A673 (cell line): ENCODE measurements around the gene SCRN1. TPM values are rescaled to one million over a fixed set of nuclear protein-coding genes. Genes with fewer than 3 reads are reported as not detected.

Source experiments
- BruUV-seq: library from RNA; stranded (reverse); fragments of 400-500 nt; replicated peaks from 2 replicates; lab custom pipeline; 2021; lab: Mats Ljungman, UMichigan
- CTCF ChIA-PET: fragments of 300-600 bp; sonication (Branson Sonifier 250); formaldehyde crosslinking; loops from one replicate; lab custom pipeline; 2022; ENCODE audit warnings: antibody characterized with exemption; lab: Charles Lee
- POLR2A ChIA-PET: fragments of 300-600 bp; sonication (Branson Sonifier 250); formaldehyde crosslinking; loops from one replicate; lab custom pipeline; 2022; ENCODE audit warnings: antibody characterized with exemption; ENCODE audit not compliant: low non-redundant PET; lab: Charles Lee
- DNase-seq: peaks from one replicate; pipeline ENCODE4 v3.0.0-alpha.2; 2015; ENCODE audit warnings: low spot score
- H3K27ac ChIP-seq: fragments of 200-600 bp; sonication (generic); 2 replicates; pipeline ENCODE4 v1.5.1; 2016; ENCODE audit warnings: mixed run types, low read depth, mild to moderate bottlenecking, mixed read lengths, antibody characterized with exemption, low read length; ENCODE audit not compliant: poor library complexity, severe bottlenecking
- H3K27me3 ChIP-seq: fragments of 200-600 bp; sonication (generic); replicated peaks from 2 replicates; pipeline ENCODE4 v1.6.1; 2017; ENCODE audit warnings: mixed run types, low read depth, mild to moderate bottlenecking, mixed read lengths, antibody characterized with exemption, low read length; ENCODE audit not compliant: insufficient read depth, poor library complexity
- H3K36me3 ChIP-seq: fragments of 200-600 bp; sonication (generic); 2 replicates; pipeline ENCODE4 v1.6.1; 2016; ENCODE audit warnings: mixed run types, mild to moderate bottlenecking, mixed read lengths, antibody characterized with exemption, low read length; ENCODE audit not compliant: insufficient read depth, poor library complexity, severe bottlenecking
- H3K4me1 ChIP-seq: fragments of 200-600 bp; sonication (generic); 2 replicates; pipeline ENCODE4 v1.6.1; 2017; ENCODE audit warnings: mixed run types, mild to moderate bottlenecking, mixed read lengths, antibody characterized with exemption, low read length; ENCODE audit not compliant: insufficient read depth, poor library complexity, severe bottlenecking
- H3K4me3 ChIP-seq: fragments of 200-600 bp; sonication (generic); 2 replicates; pipeline ENCODE4 v1.5.1; 2016; ENCODE audit warnings: low read depth, mixed run types, mild to moderate bottlenecking, mixed read lengths, low read length; ENCODE audit not compliant: poor library complexity, severe bottlenecking
- H3K9me3 ChIP-seq: fragments of 200-600 bp; sonication (generic); 2 replicates; pipeline ENCODE4 v1.6.1; 2016; ENCODE audit warnings: mixed run types, low read depth, mild to moderate bottlenecking, mixed read lengths, antibody characterized with exemption, low read length; ENCODE audit not compliant: poor library complexity, severe bottlenecking
- EZH2 ChIP-seq: fragments of 200-600 bp; sonication (generic); IDR thresholded peaks from 2 replicates; pipeline ENCODE4 v1.6.1; 2017; ENCODE audit warnings: borderline replicate concordance, low read depth, mild to moderate bottlenecking, mixed read lengths, antibody characterized with exemption, low read length; ENCODE audit not compliant: poor library complexity, severe bottlenecking
- intact Hi-C: fragments of 100-400 bp; cut with micrococcal nuclease; formaldehyde crosslinking; loops from one replicate; pipeline ENCODE4 v1.10.0; 2022; ENCODE audit not compliant: unreplicated experiment
- total RNA-seq: library from RNA; stranded (reverse); gene quantifications from 2 replicates; pipeline ENCODE4 v1.2.3, GENCODE V29; 2021
- TF ChIP-seq, protein P1 (sequence below): fragments of 300-800, 200-600 bp; sonication (generic); conservative IDR thresholded peaks from 2 replicates; pipeline ENCODE4 v1.5.1; 2017; ENCODE audit warnings: low read depth, mild to moderate bottlenecking, antibody characterized with exemption, low read length, moderate library complexity, mixed read lengths

The SCRN1 gene
- total RNA-seq, 1 experiment from 2014 or later, result 83.9 TPM

DNA sequence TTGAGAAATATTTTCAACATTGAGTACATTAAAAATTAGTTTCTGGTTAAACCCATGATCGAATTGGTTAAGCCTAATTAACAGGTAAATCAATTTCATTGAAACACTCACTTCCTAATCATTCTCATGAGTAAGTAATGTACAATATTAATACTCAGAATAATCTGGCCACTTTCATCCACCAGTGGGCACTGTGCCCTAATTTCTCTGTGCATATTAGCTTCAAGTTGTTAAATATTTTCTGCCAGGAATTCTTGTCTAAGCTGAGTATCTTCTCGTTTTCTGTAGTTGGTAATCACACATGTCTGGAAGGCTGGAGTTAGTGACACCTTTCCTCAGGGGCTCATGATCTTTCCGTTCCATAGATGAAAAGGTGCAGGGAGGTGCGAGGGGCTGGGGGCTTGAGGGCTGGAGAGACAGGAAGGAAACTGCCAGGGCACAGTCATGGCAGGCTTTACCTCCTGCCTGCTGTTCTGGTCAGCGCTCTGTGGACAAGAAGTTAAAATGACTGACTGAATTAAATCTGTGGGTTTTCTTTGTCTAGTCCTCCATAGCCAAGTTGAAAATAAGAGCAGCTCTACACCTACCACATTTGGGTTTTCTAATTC, 111.4 kb downstream of the SCRN1 start:
- Histone ChIP-seq H3K4me1 (no peaks in the 10 kb centered on the region), H3K27me3 (no peaks in the 10 kb centered on the region), H3K4me3 (no peak overlapping the region), H3K27ac (no peak overlapping the region), H3K36me3 (no peaks in the 10 kb centered on the region), H3K9me3 (no peaks in the 10 kb centered on the region)
- no peak for TF ChIP-seq EZH2
- TF ChIP-seq, protein P1, sequence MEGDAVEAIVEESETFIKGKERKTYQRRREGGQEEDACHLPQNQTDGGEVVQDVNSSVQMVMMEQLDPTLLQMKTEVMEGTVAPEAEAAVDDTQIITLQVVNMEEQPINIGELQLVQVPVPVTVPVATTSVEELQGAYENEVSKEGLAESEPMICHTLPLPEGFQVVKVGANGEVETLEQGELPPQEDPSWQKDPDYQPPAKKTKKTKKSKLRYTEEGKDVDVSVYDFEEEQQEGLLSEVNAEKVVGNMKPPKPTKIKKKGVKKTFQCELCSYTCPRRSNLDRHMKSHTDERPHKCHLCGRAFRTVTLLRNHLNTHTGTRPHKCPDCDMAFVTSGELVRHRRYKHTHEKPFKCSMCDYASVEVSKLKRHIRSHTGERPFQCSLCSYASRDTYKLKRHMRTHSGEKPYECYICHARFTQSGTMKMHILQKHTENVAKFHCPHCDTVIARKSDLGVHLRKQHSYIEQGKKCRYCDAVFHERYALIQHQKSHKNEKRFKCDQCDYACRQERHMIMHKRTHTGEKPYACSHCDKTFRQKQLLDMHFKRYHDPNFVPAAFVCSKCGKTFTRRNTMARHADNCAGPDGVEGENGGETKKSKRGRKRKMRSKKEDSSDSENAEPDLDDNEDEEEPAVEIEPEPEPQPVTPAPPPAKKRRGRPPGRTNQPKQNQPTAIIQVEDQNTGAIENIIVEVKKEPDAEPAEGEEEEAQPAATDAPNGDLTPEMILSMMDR, result peak; percentile 76
- ChIA-PET CTCF (interaction anchor here (0.9 to 1.9 kb wide), 4 partner anchors 12 to 183 kb away, joined by 3 to 9 read pairs (median 4); no protein-coding TSS in a partner anchor), POLR2A (interaction anchor here (0.7 kb wide), 1 partner anchor 215 kb away, joined by 3 read pairs; no protein-coding TSS in a partner anchor)
- intact Hi-C loops, result loop anchor here (2.0 to 5.0 kb wide), 2 partner anchors 43 to 184 kb away; no protein-coding TSS in a partner anchor
- no TSS peak for BruUV-seq
- DNase-seq, result peak; percentile 66

DNA sequence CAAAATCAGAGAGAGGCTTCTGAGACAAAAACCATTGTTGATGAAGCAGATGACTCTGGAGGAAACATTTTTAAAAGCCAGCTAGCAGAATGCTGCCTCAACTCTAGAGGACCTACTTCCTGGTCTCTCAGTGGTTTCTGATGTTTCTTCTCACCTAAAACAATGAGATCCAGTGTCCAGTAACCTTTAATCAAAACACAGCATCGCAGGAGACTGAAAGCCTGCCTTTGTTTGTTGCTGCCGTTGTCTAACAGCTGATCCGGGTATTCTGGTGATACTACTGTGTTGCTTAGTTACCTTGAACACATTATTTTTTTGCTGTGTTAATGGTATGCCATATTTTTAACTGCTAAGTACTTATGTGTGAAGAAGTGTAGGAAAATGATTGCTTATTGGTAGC, 112.4 kb downstream of the SCRN1 start:
- no peak overlapping the region for H3K4me3 ChIP-seq
- no peaks in the 10 kb centered on the region for H3K27me3 ChIP-seq
- TF ChIP-seq, protein P1, result no peak
- TF ChIP-seq EZH2, result no peak
- H3K27ac ChIP-seq, result no peak overlapping the region
- DNase-seq, result no peak
- H3K4me1 ChIP-seq, result no peaks in the 10 kb centered on the region
- H3K36me3 ChIP-seq, result no peaks in the 10 kb centered on the region
- H3K9me3 ChIP-seq, result no peaks in the 10 kb centered on the region
- ChIA-PET CTCF (no interaction called here), POLR2A (no interaction called here)
- BruUV-seq, result no TSS peak
- intact Hi-C loops, result loop anchor here (5.0 kb wide), 1 partner anchor 185 kb away; no protein-coding TSS in a partner anchor

DNA sequence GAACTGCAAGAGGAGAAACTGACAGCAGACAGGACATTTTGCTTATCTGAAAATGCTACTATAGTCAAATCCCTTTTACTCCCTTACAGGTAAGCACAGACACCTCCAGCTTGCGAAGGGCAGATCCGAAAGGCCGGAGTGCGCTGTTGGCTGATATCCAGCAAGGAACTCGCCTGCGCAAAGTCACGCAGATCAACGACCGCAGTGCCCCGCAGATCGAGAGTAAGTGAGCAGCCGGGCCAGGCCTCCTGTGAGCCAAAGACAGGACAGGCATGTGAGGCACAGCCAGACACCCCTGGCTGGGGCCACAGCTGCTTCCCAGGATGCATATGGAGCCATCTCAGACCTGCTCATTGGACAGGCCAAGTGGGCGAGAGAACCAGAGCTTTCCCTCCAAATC, 113.9 kb downstream of the SCRN1 start:
- Histone ChIP-seq H3K9me3 (no peaks in the 10 kb centered on the region), H3K4me3 (no peak overlapping the region), H3K27me3 (no peaks in the 10 kb centered on the region), H3K27ac (no peak overlapping the region), H3K4me1 (no peaks in the 10 kb centered on the region), H3K36me3 (no peaks in the 10 kb centered on the region)
- DNase-seq, result no peak
- ChIA-PET POLR2A (no interaction called here), CTCF (no interaction called here)
- TF ChIP-seq, protein P1, result no peak
- TF ChIP-seq EZH2, result no peak
- no TSS peak for BruUV-seq
- intact Hi-C loops, result loop anchor here (5.0 kb wide), 1 partner anchor 187 kb away; no protein-coding TSS in a partner anchor
